ENCODE measurements around the gene CNOT8.

GRCh38 chr5:154861946-154862345 is 3.5 kb downstream of the CNOT8 start:
- TF ChIP-seq, protein P1, sequence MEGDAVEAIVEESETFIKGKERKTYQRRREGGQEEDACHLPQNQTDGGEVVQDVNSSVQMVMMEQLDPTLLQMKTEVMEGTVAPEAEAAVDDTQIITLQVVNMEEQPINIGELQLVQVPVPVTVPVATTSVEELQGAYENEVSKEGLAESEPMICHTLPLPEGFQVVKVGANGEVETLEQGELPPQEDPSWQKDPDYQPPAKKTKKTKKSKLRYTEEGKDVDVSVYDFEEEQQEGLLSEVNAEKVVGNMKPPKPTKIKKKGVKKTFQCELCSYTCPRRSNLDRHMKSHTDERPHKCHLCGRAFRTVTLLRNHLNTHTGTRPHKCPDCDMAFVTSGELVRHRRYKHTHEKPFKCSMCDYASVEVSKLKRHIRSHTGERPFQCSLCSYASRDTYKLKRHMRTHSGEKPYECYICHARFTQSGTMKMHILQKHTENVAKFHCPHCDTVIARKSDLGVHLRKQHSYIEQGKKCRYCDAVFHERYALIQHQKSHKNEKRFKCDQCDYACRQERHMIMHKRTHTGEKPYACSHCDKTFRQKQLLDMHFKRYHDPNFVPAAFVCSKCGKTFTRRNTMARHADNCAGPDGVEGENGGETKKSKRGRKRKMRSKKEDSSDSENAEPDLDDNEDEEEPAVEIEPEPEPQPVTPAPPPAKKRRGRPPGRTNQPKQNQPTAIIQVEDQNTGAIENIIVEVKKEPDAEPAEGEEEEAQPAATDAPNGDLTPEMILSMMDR (IDR thresholded peaks at IDR 0.05), result no peak
- TF ChIP-seq POLR2A (IDR thresholded peaks at IDR 0.05), result no peak
